NCI-H1436 (cell line): ENCODE measurements around the gene RHBDD3.
"Not testable (repeated sequence)": the region's sequence is repeated elsewhere in the genome, so short reads cannot be mapped to it uniquely, and the experiment has no call there.

Experiments
- DNase-seq: peaks from one replicate; lab custom pipeline; 2025; lab: John Stamatoyannopoulos, UW

The RHBDD3 gene

GRCh38 chr22:29247891-29248290 is 19.9 kb downstream of the RHBDD3 start:
- DNase-seq: not testable (repeated sequence)

- peak; percentile 64 for DNase-seq
These were observed 22.0 kb downstream of the RHBDD3 start for GRCh38 chr22:29245626-29246385.

GRCh38 chr22:29244785-29245625 is 22.8 kb downstream of the RHBDD3 start:
- DNase-seq: no peak

GRCh38 chr22:29243874-29244446 is 23.8 kb downstream of the RHBDD3 start:
- no peak for DNase-seq

- not testable (repeated sequence) for DNase-seq
These were observed 27.3 kb downstream of the RHBDD3 start for GRCh38 chr22:29240481-29240880.

GRCh38 chr22:29233277-29233877 is 34.4 kb downstream of the RHBDD3 start:
- no peak for DNase-seq

GRCh38 chr22:29231971-29232959 is 35.5 kb downstream of the RHBDD3 start:
- DNase-seq: no peak

- no peak for DNase-seq
These were observed 36.6 kb downstream of the RHBDD3 start for GRCh38 chr22:29230972-29231875.

- no peak for DNase-seq
These were observed 41.3 kb downstream of the RHBDD3 start for GRCh38 chr22:29226351-29226981.

- no peak for DNase-seq
These were observed 42.2 kb downstream of the RHBDD3 start for GRCh38 chr22:29225422-29226090.

- no peak for DNase-seq
These were observed 42.8 kb downstream of the RHBDD3 start for GRCh38 chr22:29224859-29225410.

GRCh38 chr22:29224121-29224858 is 43.5 kb downstream of the RHBDD3 start:
- DNase-seq: no peak

- DNase-seq: no peak
These were observed 47.7 kb downstream of the RHBDD3 start for GRCh38 chr22:29219881-29220670.

- DNase-seq: not testable (repeated sequence)
These were observed 48.4 kb downstream of the RHBDD3 start for GRCh38 chr22:29219409-29219782.

- no peak for DNase-seq
These were observed 48.9 kb downstream of the RHBDD3 start for GRCh38 chr22:29218758-29219408.
